Activated CD8-positive, alpha-beta memory T cell treated with anti-CD3 and anti-CD28 coated beads for 36 hours (primary cell): ENCODE data around the gene ST8SIA1. TPM values are rescaled to one million over a fixed set of nuclear protein-coding genes. Genes with fewer than 3 reads are reported as not detected.

ENCODE experiments used
- CTCF ChIA-PET: fragments of 350-600 bp; sonication (Branson Sonifier 250); formaldehyde crosslinking; loops from one replicate; lab custom pipeline; 2021; ENCODE audit warnings: antibody characterized with exemption; lab: Charles Lee
- POLR2A ChIA-PET: fragments of 350-600 bp; sonication (Branson Sonifier 250); formaldehyde crosslinking; loops from one replicate; lab custom pipeline; 2021; ENCODE audit warnings: antibody characterized with exemption; lab: Charles Lee
- total RNA-seq, 2 experiments: library from RNA; stranded (reverse); gene quantifications; one replicate each; pipeline ENCODE4 v1.2.3, GENCODE V29; 2021

The ST8SIA1 gene
- total RNA-seq, 2 experiments from 2014 or later: 3.5 to 4.1 TPM

GRCh38 chr12:22289250-22289649 is 45.3 kb downstream of the ST8SIA1 start:
- CTCF ChIA-PET: interaction anchor here (1.5 kb wide), 1 partner anchor 46 kb away, joined by 4 read pairs; no protein-coding TSS in a partner anchor
- POLR2A ChIA-PET: interaction anchor here (2.4 kb wide), 1 partner anchor 121 kb away, joined by 14 read pairs; no protein-coding TSS in a partner anchor

- CTCF ChIA-PET: interaction anchor here (0.9 to 1.2 kb wide), 2 partner anchors 42 to 47 kb away, joined by 3 to 4 read pairs; no protein-coding TSS in a partner anchor
- POLR2A ChIA-PET: interaction anchor here (0.7 to 2.4 kb wide), 5 partner anchors 45 to 172 kb away, joined by 3 to 14 read pairs (median 8); no protein-coding TSS in a partner anchor
Measured at GRCh38 chr12:22287776-22288621, 46.5 kb downstream of the ST8SIA1 start.

GRCh38 chr12:22287101-22287500 is 47.4 kb downstream of the ST8SIA1 start:
- POLR2A ChIA-PET: interaction anchor here (0.7 to 2.4 kb wide), 4 partner anchors 46 to 173 kb away, joined by 4 to 14 read pairs (median 10); no protein-coding TSS in a partner anchor
- CTCF ChIA-PET: interaction anchor here (0.7 to 1.2 kb wide), 2 partner anchors 43 to 128 kb away, joined by 3 read pairs; no protein-coding TSS in a partner anchor

- ChIA-PET CTCF (interaction anchor here (0.7 to 1.2 kb wide), 2 partner anchors 43 to 129 kb away, joined by 3 read pairs; no protein-coding TSS in a partner anchor), POLR2A (interaction anchor here (2.4 kb wide), 1 partner anchor 123 kb away, joined by 14 read pairs; no protein-coding TSS in a partner anchor)
Measured at GRCh38 chr12:22286569-22286968, 47.9 kb downstream of the ST8SIA1 start.

- CTCF ChIA-PET: no interaction called here
- POLR2A ChIA-PET: no interaction called here
Measured at GRCh38 chr12:22285846-22286245, 48.7 kb downstream of the ST8SIA1 start.

GRCh38 chr12:22284871-22285270 is 49.6 kb downstream of the ST8SIA1 start:
- ChIA-PET POLR2A (no interaction called here), CTCF (no interaction called here)

GRCh38 chr12:22283508-22283907 is 51.0 kb downstream of the ST8SIA1 start:
- CTCF ChIA-PET: no interaction called here

GRCh38 chr12:22283006-22283506 is 51.5 kb downstream of the ST8SIA1 start:
- POLR2A ChIA-PET: no interaction called here
- CTCF ChIA-PET: no interaction called here

More at GRCh38 chr12:22283508-22283907, 51.0 kb downstream of the ST8SIA1 start:
- POLR2A ChIA-PET: no interaction called here

GRCh38 chr12:22282283-22282682 is 52.2 kb downstream of the ST8SIA1 start:
- ChIA-PET POLR2A (no interaction called here), CTCF (no interaction called here)

GRCh38 chr12:22276867-22277266 is 57.6 kb downstream of the ST8SIA1 start:
- ChIA-PET POLR2A (no interaction called here), CTCF (no interaction called here)

- POLR2A ChIA-PET: no interaction called here
- CTCF ChIA-PET: no interaction called here
Measured at GRCh38 chr12:22276313-22276712, 58.2 kb downstream of the ST8SIA1 start.

GRCh38 chr12:22275843-22276242 is 58.7 kb downstream of the ST8SIA1 start:
- POLR2A ChIA-PET: no interaction called here

GRCh38 chr12:22272335-22273151 is 62.0 kb downstream of the ST8SIA1 start:
- POLR2A ChIA-PET: no interaction called here
- CTCF ChIA-PET: no interaction called here

More at GRCh38 chr12:22275843-22276242, 58.7 kb downstream of the ST8SIA1 start:
- CTCF ChIA-PET: no interaction called here

- POLR2A ChIA-PET: no interaction called here
Measured at GRCh38 chr12:22271023-22271422, 63.5 kb downstream of the ST8SIA1 start.

GRCh38 chr12:22268973-22269372 is 65.5 kb downstream of the ST8SIA1 start:
- ChIA-PET POLR2A (no interaction called here), CTCF (no interaction called here)

More at GRCh38 chr12:22271023-22271422, 63.5 kb downstream of the ST8SIA1 start:
- CTCF ChIA-PET: no interaction called here

- ChIA-PET POLR2A (no interaction called here), CTCF (no interaction called here)
Measured at GRCh38 chr12:22268406-22268805, 66.1 kb downstream of the ST8SIA1 start.

- ChIA-PET CTCF (no interaction called here), POLR2A (no interaction called here)
Measured at GRCh38 chr12:22266101-22266500, 68.4 kb downstream of the ST8SIA1 start.

GRCh38 chr12:22264380-22264779 is 70.1 kb downstream of the ST8SIA1 start:
- POLR2A ChIA-PET: no interaction called here
- CTCF ChIA-PET: no interaction called here

GRCh38 chr12:22262309-22262708 is 72.2 kb downstream of the ST8SIA1 start:
- ChIA-PET POLR2A (no interaction called here), CTCF (no interaction called here)
